DMS53 treated with DMSO at 0.1 percent for 48 hours (cell line): ENCODE results near the gene CUL5.

Source experiments
- DNase-seq: peaks from one replicate; lab custom pipeline; 2025; ENCODE audit not compliant: unreplicated experiment; lab: John Stamatoyannopoulos, UW

Gene CUL5

GRCh38 chr11:108008656-108009496 is at the start of gene CUL5:
CUL5 (plus strand) TSS chr11:108008898; CDS start chr11:108009349, 451 bp downstream.
- DNase-seq = peak; percentile 84

GRCh38 chr11:107961480-107961879 is 47.2 kb upstream of the CUL5 start:
- DNase-seq = no peak

- DNase-seq = no peak
These were observed 46.5 kb upstream of the CUL5 start for GRCh38 chr11:107962181-107962580.

GRCh38 chr11:107963091-107963490 is 45.6 kb upstream of the CUL5 start:
- no peak for DNase-seq

- DNase-seq = no peak
These were observed 39.5 kb upstream of the CUL5 start for GRCh38 chr11:107969219-107969618.

- no peak for DNase-seq
These were observed 38.6 kb upstream of the CUL5 start for GRCh38 chr11:107970049-107970448.

GRCh38 chr11:107973641-107974040 is 35.1 kb upstream of the CUL5 start:
- no peak for DNase-seq

- DNase-seq = no peak
These were observed 20.1 kb upstream of the CUL5 start for GRCh38 chr11:107988397-107989158.

GRCh38 chr11:107991868-107992414 is 16.8 kb upstream of the CUL5 start:
- no peak for DNase-seq

GRCh38 chr11:107996006-107996776 is 12.5 kb upstream of the CUL5 start:
- no peak for DNase-seq

GRCh38 chr11:107998761-107999160 is 9.9 kb upstream of the CUL5 start:
- no peak for DNase-seq

- DNase-seq = no peak
These were observed 8.8 kb upstream of the CUL5 start for GRCh38 chr11:107999759-108000455.

GRCh38 chr11:108002476-108002875 is 6.2 kb upstream of the CUL5 start:
- DNase-seq = no peak

- no peak for DNase-seq
These were observed 5.1 kb upstream of the CUL5 start for GRCh38 chr11:108003623-108004022.

GRCh38 chr11:108007819-108008218 is 879 bp upstream of the CUL5 start:
- DNase-seq = no peak

- no peak for DNase-seq
These were observed 1.0 kb downstream of the CUL5 start for GRCh38 chr11:108009497-108010370.

- no peak for DNase-seq
These were observed 3.5 kb downstream of the CUL5 start for GRCh38 chr11:108012139-108012725.

- DNase-seq = no peak
These were observed 7.9 kb downstream of the CUL5 start for GRCh38 chr11:108016647-108017046.

- no peak for DNase-seq
These were observed 10.0 kb downstream of the CUL5 start for GRCh38 chr11:108018708-108019107.
